B cell (primary cell): ENCODE measurements around the gene RPL10A.

Experiments
- CTCF ChIP-seq: fragments of 200-600 bp; IDR thresholded peaks from one replicate; pipeline ENCODE4 v1.8.0; 2022; ENCODE audit warnings: antibody characterized with exemption, mild to moderate bottlenecking
- EZH2 ChIP-seq: IDR thresholded peaks from 2 replicates; pipeline ENCODE4 v1.6.1; 2012; ENCODE audit warnings: borderline replicate concordance, low read depth, mild to moderate bottlenecking, moderate library complexity, low read length; ENCODE audit not compliant: insufficient read depth, poor library complexity, severe bottlenecking

GRCh38 chr6:35427435-35427834 lies 40.8 kb upstream of the RPL10A start:
- TF ChIP-seq CTCF = no peak
- no peak for TF ChIP-seq EZH2
